NCI-H774 (cell line): ENCODE data around the gene ANKRD65.
"Not testable (repeated sequence)": the region's sequence is repeated elsewhere in the genome, so short reads cannot be mapped to it uniquely, and the experiment has no call there.

Experiments used
- DNase-seq: peaks from one replicate; lab custom pipeline; 2025; lab: John Stamatoyannopoulos, UW

The ANKRD65 gene

GRCh38 chr1:1430114-1430982 is 9.3 kb upstream of the ANKRD65 start:
- DNase-seq: no peak

- DNase-seq: no peak
Observed at GRCh38 chr1:1429671-1430073, 8.6 kb upstream of the ANKRD65 start.

DNA sequence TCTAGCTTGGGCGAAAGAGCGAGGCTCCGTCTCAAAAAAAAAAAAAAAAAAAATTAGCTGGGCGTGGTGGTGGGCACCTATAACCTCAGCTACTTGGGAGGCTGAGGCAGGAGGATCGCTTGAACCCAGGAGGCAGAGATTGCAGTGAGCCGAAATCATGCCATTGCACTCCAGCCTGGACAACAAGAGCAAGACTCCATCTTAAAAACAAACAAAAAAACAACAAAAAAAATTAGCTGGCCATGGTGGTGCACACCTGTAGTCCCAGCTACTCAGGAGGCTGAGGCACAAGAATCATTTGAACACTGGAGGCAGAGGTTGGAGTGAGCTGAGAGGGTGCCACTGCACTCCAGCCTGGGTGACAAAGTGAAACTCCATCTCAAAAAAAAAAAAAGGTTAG is 7.9 kb upstream of the ANKRD65 start:
- not testable (repeated sequence) for DNase-seq

DNA sequence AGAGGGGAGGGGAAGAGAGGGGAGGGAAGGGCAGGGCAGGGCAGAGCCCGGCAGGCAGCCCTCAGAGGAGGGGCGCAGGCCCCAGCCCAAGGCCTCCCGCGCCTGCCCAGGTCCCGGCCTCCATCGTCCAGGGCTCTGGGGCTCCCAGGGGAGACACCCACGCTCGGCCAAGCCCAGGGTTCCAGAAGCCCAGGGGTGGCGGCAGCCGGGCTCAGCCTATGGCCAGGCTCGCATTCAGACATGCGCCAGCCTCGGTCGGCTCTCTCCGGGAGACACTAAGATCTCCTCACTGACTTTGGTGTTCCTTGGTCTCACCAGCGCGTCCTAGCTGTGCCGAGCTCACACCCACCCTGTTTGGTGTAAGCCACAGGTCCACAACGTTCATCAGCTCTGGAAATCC is 7.1 kb upstream of the ANKRD65 start:
- no peak for DNase-seq

DNA sequence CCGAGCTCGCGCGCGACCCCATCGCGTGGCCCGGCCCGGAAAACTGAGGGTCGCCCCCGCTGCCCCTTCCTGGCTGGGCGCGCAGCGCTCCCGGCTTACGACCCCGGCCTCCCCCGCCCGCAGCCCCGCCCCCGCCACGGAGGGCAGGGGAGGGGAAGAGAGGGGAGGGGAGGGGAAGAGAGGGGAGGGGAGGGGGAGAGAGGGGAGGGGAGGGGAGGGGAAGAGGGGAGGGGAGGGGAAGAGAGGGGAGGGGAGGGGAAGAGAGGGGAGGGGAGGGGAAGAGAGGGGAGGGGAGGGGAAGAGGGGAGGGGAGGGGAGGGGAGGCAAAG is 6.7 kb upstream of the ANKRD65 start:
- DNase-seq: no peak

DNA sequence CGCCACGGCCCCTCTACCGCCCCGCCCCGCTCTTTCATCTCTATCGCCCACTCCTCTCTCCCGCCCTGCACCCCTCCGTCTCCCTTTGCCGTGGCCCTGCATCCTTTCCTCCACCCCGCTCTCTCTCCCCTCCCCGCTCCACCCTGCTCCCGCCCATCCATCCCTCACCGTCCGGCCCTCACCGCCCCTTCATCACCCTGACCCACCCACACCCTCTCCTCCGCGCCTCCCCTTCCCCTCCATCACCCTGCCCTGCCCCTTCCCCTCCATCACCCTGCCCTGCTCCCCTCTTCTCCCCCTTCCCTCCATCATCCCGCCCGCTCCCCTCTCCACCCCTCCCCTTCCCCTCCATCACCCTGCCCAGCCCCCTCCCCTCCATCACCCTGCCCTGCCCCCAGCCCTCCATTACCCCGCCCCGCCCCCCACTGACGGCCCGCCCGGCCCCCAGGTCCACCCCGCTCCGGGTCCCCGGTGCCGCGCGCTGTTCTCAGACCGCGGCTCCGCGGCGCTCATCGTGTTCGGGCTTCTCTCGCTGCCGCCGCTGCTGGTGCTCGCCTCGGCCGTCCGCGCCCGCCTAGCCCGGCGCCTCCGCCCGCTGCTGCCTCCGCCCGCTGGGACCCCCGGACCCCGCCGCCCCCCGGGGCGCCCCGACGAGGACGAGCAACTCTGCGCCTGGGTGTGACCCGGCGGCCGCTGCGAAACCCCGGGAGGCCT is 6.2 kb upstream of the ANKRD65 start:
- no peak for DNase-seq

- DNase-seq: no peak
Observed at GRCh38 chr1:1426496-1427105, 5.5 kb upstream of the ANKRD65 start.

- no peak for DNase-seq
Observed at GRCh38 chr1:1425753-1426495, 4.8 kb upstream of the ANKRD65 start.

GRCh38 chr1:1425426-1425752 is 4.3 kb upstream of the ANKRD65 start:
- no peak for DNase-seq

- no peak for DNase-seq
Observed at GRCh38 chr1:1424707-1425106, 3.6 kb upstream of the ANKRD65 start.

DNA sequence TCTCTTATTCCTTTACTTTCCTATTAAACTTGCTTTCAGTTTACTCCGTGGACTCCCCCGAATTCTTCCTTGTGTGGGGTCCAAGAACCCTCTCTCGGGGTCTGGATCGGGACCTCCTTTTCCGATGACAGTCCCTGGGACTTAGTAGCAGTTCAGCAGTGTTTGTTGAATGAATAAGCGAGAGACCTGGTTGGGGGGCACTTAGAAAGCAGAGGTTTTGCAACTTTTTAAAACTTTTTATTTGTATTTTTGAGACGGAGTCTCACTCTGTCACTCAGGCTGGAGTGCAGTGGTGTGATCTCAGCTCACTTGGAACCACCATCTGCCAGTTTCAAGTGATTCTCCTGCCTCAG is 2.1 kb upstream of the ANKRD65 start:
- DNase-seq: no peak

DNA sequence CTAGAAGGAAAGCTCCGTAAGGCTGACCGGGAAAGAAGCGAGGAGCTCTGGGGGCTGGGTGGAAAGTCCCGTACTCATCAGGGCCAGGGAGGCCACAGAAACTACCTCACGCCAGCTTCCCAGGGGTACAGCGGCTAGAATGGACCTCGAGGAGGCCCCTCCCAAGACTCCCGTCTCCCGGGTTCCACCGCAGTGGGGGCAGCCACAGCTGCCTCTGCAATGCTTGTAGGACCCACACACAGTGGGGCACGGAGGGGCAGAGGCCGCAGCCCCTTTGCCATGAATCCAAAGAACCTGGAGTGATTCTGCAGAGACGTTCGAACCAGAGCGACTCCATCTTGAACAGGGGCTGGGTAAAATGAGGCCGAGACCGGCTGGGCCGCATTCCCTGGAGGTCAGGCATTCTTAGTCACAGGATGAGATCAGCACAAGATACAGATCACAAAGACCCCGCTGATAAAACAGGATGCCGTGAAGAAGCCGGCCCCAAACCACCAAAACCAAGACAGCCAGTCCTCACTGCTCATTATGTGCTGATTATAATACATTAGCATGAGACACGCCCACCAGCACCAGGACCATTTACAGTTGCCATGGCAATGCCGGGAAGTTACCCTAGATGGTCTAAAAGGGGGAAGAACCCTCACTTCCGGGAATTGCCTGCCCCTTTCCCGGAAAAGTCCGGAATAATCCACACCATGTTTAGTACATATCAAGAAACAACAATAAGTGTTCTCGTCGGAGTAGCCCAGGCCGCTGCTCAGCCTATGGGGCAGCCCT is 1.6 kb upstream of the ANKRD65 start:
- no peak for DNase-seq

DNA sequence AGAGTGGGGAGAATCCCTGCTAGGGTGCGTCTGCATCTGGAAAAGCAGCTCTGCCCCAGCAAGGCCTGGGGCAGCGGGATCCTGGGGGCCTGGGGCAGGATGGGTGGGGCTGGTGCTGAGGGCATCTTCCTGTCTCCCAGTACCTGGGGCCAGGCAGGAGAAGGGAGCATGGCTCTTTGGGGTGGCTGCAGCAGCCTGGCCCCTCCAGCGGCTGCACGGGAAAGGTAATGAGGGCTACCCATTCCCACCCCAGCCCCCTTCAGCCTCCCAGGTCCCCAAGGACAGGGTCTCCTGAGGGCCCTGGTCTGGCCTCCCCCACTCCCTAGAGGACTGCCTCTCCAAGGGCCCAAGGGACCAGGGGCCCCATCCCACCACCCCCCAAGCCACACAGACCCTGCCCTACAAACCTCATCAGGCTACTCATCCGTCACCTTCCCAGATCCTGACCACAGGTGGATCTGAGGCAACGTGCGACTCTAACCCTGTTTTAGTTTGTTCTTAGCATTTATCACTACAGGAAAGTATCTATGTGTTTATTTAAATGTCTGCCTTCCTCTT is 910 bp upstream of the ANKRD65 start:
- DNase-seq: no peak

DNA sequence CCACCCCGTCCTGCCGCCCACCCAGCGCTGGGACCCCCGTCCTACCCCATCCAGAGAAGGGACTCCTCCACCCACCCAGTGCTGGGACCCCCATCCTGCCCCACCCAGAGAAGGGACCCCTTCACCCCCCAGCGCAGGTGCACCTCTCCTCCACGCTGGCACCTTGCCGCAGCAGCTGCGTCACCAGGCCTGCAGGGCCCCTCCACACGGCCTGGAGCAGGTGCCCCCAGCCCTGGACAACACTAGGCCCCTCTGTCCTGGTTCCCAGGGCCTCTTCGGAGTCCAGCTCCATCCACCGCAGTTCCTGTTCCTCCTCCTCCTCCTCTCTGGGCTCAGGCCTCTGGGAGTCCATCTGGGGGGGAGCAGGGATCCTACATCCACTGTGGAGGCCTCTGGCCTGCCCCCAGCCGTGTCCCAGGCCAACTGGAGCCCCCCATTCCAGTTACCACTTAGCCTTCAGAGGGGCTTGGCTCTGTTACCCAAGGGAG is 378 bp downstream of the ANKRD65 start:
- no peak for DNase-seq

DNA sequence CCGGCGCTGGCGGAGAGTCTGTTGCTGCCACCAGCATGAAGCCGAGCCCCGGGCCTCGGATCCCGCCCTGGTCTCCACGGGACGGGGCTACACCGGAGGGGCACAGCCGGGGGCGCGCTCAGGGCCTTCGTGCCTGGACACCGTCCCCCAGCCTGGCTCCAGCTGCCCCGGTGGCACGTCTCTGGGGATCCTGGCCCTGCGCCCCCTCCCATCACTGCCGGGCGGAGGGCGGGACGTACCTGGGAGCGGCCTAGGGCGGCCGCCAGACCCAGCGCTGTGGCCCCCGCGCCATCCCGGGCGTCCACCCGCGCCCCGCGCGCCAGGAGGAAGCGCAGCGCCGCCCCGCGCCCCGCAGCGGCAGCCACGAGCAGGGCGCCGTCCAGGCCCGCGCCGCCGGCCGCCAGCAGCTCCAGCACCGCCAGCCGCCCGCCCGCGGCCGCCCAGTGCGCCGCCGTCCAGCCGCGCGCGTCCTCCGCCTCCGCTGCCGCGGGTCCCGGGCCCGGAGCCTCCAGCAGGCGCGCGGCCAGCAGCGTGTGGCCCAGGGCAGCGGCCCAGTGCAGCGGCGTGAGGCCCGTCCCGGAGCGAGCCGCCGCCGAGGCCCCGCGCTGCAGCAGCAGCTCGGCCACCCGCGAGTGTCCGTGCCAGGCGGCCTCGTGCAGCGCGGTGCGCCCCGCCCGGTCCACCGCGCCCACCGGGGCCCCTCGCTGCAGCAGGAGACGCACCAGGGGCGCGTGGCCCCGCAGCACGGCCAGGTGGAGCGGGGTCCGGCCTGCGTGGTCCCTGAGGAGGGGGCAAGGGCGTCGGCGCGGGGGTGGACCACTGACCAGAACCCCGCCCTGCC is 1.0 kb downstream of the ANKRD65 start:
- DNase-seq: no peak

DNA sequence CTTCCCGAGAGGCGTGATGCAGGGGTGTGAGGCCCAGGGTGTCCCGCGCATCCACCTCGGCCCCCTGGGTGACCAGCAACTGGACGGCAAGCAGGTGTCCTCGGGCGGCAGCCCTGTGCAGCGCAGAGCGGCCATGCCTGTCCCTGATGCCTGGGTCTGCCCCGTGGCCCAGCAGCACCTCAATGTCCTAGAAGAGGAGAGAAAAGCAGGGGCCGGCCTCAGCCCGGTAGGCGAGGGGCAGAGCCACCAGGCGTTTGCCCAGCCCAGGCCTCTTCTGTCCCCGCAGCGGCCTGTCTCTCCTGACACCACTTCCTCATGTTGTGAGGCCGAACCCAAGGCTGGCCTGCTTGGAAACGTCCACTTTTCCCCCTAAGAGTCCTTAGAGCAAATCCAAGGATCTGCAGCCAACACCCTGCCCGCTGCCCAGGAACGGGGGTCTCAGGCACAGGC is 1.7 kb downstream of the ANKRD65 start:
- no peak for DNase-seq

GRCh38 chr1:1418464-1419362 is 2.4 kb downstream of the ANKRD65 start:
- no peak for DNase-seq

GRCh38 chr1:1417825-1418463 is 3.1 kb downstream of the ANKRD65 start:
- DNase-seq: not testable (repeated sequence)

- DNase-seq: not testable (repeated sequence)
Observed at GRCh38 chr1:1417396-1417795, 3.7 kb downstream of the ANKRD65 start.
